SKM-1 treated with dmso at 0.1 percent for 144 hours (cell line): ENCODE measurements around the gene GBF1.

ENCODE experiments used
- DNase-seq: peaks from one replicate; lab custom pipeline; 2025; ENCODE audit not compliant: unreplicated experiment; lab: John Stamatoyannopoulos, UW

GBF1 gene

DNA sequence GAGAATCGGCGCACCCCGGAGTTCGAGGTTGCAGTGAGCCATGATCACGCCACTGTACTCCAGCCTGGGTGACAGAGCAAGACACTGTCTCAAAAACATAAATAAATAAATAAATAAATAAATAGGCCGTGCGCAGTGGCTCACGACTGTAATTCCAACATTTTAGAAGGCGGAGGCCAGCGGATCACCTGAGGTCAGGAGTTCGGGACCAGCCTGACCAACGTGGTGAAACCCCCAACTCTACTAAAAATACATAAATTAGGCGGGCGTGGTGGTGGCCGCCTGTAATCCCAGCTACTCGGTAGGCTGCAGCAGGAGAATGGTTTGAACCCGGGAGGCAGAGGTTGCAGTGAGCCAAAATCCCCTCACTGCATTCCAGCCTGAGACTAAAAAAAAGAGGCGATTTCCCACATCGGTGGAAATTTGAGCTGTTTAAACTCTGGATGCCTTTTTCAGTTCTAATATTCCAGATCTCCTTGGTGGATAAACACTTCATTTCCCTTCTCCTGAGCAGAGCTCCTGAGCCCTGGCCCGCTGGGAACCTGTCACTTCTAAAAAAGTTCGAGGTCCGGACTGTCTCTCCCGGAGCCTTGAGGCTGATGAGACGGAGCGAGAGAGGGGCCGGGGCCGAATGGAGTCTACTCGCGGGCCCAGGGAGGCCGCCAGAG, 148.2 kb downstream of the GBF1 start:
- no peak for DNase-seq

GRCh38 chr10:102394079-102394800, 148.9 kb downstream of the GBF1 start:
- DNase-seq, result peak; percentile 81

DNA sequence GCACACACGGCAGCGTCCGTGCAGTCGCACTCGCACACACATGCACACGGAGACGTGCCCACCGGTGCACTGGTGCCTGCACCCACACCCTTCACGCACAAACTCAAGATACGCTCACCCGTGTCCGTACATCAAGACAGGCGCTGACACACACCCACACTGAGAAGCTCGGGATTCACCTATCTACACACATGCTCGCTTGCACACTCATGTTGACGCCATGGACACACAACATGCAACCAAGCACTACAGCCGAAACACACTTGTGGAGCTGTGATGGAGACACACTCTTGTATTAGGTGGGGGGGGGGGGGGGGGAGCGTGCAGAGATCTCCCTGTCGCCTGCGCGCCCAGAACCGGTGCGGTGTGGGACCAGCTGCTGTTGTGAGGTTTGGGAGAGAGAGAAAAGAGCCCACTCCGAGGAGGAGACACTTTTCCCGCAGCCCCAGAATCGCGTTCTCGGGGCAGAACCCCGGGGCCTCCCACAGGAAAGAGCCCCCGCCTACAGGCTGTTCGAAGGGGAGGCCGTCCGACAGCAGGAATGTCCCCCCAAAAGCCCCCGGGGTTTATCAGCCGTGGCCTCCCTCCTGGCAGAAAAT, 149.6 kb downstream of the GBF1 start:
- no peak for DNase-seq

GRCh38 chr10:102395400-102396316, 150.3 kb downstream of the GBF1 start, which contains the start of gene NFKB2:
Gene NFKB2, plus strand, starts transcription at chr10:102395705. Its CDS starts 255 bp downstream, at chr10:102395960.
- DNase-seq, result peak; percentile 56

GRCh38 chr10:102396317-102396650, 151.0 kb downstream of the GBF1 start:
- no peak for DNase-seq

GRCh38 chr10:102396730-102397151, 151.4 kb downstream of the GBF1 start:
- no peak for DNase-seq

DNA sequence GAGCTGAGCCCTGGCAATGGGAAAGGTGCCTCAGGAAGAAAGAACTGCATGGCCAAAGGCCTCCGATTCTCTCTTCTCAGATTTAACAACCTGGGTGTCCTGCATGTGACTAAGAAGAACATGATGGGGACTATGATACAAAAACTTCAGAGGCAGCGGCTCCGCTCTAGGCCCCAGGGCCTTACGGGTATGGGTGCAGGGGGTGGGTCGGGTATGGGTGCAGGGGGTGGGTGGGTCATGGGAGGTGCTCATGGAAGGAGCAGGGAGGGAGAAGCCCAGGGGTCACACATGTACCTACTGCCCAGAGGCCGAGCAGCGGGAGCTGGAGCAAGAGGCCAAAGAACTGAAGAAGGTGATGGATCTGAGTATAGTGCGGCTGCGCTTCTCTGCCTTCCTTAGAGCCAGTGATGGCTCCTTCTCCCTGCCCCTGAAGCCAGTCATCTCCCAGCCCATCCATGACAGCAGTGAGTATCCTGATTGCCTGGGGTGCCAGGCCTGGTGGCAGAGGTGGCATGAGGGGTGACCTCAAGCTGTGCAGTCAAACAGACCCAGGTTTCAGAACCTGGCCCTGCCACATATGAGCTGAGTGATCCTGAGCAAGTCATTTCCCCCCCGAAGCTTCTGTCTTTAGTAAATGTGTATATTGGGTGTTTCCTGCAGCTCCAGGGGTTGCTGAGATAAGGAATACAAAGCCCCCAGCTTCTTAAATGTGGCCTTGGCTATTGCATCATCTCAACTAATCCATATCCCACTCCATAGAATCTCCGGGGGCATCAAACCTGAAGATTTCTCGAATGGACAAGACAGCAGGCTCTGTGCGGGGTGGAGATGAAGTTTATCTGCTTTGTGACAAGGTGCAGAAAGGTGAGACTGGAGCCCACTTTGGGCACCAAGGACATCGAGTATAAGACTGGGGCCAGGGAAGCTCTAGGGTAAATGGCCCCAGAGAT, 152.2 kb downstream of the GBF1 start:
- DNase-seq, result no peak

DNA sequence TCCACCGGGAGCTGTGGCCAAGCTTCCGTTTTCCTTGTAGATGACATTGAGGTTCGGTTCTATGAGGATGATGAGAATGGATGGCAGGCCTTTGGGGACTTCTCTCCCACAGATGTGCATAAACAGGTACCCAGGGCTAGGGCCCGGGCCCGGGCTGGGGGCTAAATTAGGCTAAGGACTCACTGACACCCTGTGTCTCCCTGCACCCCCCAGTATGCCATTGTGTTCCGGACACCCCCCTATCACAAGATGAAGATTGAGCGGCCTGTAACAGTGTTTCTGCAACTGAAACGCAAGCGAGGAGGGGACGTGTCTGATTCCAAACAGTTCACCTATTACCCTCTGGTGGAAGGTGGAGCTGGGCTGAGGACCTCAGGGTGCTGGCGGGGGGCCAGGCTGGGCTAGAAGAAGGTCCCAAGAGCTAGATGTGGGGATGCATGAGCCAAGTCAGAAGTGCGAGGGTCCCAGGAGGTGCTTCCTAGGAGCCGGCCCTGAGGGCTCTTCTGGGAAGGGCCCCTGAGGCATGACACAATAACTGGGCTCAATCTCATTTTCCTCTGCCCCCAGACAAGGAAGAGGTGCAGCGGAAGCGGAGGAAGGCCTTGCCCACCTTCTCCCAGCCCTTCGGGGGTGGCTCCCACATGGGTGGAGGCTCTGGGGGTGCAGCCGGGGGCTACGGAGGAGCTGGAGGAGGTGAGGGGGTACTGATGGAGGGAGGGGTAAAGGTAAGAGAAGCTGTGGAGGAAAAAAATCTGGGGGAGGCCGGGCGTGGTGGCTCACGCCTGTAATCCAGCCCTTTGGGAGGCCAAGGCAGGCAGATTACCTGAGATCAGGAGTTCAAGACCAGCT, 153.1 kb downstream of the GBF1 start:
- no peak for DNase-seq

- DNase-seq, result peak; percentile 84
Observed at GRCh38 chr10:102399217-102400021, 154.1 kb downstream of the GBF1 start.

DNA sequence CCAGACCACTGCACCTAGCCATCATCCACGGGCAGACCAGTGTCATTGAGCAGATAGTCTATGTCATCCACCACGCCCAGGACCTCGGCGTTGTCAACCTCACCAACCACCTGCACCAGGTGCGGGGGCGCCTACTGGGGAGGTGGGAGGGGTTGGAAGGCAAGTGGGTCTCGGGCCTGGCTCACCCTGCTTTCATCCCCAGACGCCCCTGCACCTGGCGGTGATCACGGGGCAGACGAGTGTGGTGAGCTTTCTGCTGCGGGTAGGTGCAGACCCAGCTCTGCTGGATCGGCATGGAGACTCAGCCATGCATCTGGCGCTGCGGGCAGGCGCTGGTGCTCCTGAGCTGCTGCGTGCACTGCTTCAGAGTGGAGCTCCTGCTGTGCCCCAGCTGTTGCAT, 154.7 kb downstream of the GBF1 start:
- no peak for DNase-seq

DNA sequence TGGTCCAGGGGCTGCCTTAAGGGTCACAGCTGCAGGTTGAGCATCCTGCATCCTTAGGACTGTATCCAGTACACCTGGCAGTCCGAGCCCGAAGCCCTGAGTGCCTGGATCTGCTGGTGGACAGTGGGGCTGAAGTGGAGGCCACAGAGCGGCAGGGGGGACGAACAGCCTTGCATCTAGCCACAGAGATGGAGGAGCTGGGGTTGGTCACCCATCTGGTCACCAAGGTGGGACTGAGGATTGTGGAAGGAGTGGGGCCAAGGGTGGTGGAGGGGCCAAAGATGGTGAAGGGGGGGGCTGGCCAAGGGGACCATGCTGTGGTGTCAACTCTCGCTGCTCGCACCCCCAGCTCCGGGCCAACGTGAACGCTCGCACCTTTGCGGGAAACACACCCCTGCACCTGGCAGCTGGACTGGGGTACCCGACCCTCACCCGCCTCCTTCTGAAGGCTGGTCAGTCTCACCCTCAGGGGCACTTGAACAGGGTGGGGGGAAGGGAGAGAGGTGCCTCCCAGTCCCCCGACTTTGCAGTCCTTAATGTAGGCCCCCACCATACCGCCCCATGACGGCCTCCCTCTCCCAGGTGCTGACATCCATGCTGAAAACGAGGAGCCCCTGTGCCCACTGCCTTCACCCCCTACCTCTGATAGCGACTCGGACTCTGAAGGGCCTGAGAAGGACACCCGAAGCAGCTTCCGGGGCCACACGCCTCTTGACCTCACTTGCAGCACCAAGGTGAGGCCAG, 155.4 kb downstream of the GBF1 start:
- no peak for DNase-seq

DNA sequence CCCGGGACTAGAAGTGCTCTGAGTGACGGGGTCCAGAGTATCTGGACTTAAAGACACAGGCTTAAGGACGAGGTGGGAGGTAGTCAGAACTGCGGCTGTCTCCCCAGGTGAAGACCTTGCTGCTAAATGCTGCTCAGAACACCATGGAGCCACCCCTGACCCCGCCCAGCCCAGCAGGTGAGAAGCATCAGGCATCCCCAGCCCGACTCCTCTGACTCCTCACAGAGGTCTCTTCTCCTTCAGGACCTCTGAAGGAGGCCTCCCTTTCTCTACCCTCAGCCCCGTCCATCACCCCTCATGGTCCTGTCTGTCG, 156.0 kb downstream of the GBF1 start:
- no peak for DNase-seq

- no peak for DNase-seq
Observed at GRCh38 chr10:102401735-102402511, 156.6 kb downstream of the GBF1 start.

- no peak for DNase-seq
Observed at GRCh38 chr10:102402512-102402896, 157.2 kb downstream of the GBF1 start.

DNA sequence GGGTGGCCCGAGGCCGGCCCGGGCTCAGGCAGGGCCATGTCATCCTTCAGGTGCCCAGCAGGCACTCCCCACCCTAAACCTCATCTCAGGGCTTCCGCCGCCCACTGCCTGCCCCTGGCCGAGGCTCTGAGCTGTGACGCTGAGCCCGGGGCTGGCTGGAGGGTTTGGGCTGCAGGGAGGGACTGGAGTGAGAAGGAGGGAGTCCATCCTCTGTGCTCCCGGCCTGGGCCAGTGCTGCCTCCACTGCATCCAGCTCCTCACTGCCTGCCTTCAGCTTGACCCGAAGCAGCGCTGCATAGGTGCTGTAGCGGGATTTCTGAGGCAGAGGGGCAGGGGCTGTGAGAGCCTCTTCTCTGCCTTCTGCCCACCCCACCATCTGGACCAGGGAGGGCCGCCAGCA, 157.8 kb downstream of the GBF1 start:
- no peak for DNase-seq

- DNase-seq, result no peak
Observed at GRCh38 chr10:102404361-102405107, 159.2 kb downstream of the GBF1 start.
